ENCODE measurements around the gene GLMP. TPM values are rescaled to one million over a fixed set of nuclear protein-coding genes. Genes with fewer than 3 reads are reported as not detected.

The GLMP gene
- total and polyA plus RNA-seq, 2 of the 13 experiments (the other 11 are each of a cell fraction or from before 2014, with no cell fraction given), result 44.6 to 75.8 TPM

DNA sequence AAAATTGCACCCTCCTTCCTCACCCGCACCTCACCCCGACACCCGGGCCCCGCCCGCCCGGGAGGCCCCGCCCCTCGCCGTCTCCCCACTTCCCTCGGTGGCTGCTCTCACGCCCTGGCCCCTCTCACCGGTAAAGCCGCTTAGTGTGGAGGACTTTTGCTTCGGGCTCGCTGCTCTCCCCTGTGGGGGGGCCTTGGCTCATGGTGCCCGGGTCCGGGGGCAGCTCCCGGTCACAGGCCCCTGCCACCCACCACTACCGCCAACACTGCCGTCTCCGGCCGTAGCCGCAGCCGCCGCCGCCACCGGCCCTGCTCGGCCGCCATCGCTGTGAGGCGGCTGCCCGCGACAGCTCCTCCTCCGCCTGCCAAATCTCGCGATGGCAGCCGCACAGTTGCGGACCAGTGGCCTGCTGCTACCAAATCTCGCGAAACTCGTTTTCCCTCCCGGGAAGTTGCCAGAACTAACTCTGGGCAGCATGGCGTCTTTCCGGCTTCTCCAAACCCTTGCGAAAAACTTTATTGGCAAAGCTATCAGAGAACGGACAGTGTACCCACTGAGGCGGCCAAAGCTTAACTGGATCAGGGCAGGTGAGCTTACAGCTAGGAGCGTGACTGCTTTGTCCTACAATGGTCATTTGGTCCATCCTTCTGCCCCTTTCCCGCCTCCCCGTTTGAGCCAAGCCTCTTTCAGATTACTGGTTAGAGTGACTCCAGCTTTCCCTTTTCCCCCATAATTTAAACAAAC, 12.8 kb downstream of the GLMP start, which contains the start of gene SMG5 (continued):
- no peak for TF ChIP-seq ZNF510 (CRISPR knock-in tag; IDR thresholded peaks at IDR 0.05; ENCODE audit: low read depth)
- TF ChIP-seq, protein P1, sequence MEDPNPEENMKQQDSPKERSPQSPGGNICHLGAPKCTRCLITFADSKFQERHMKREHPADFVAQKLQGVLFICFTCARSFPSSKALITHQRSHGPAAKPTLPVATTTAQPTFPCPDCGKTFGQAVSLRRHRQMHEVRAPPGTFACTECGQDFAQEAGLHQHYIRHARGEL (CRISPR knock-in tag; IDR thresholded peaks at IDR 0.05), result no peak
- no peak for TF ChIP-seq CHD4 (IDR thresholded peaks at IDR 0.05; ENCODE audit: borderline replicate concordance, low read length)
- TF ChIP-seq, protein P2, sequence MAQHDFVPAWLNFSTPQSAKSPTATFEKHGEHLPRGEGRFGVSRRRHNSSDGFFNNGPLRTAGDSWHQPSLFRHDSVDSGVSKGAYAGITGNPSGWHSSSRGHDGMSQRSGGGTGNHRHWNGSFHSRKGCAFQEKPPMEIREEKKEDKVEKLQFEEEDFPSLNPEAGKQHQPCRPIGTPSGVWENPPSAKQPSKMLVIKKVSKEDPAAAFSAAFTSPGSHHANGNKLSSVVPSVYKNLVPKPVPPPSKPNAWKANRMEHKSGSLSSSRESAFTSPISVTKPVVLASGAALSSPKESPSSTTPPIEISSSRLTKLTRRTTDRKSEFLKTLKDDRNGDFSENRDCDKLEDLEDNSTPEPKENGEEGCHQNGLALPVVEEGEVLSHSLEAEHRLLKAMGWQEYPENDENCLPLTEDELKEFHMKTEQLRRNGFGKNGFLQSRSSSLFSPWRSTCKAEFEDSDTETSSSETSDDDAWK (CRISPR knock-in tag; IDR thresholded peaks at IDR 0.05), result no peak
- TF ChIP-seq, protein P3, sequence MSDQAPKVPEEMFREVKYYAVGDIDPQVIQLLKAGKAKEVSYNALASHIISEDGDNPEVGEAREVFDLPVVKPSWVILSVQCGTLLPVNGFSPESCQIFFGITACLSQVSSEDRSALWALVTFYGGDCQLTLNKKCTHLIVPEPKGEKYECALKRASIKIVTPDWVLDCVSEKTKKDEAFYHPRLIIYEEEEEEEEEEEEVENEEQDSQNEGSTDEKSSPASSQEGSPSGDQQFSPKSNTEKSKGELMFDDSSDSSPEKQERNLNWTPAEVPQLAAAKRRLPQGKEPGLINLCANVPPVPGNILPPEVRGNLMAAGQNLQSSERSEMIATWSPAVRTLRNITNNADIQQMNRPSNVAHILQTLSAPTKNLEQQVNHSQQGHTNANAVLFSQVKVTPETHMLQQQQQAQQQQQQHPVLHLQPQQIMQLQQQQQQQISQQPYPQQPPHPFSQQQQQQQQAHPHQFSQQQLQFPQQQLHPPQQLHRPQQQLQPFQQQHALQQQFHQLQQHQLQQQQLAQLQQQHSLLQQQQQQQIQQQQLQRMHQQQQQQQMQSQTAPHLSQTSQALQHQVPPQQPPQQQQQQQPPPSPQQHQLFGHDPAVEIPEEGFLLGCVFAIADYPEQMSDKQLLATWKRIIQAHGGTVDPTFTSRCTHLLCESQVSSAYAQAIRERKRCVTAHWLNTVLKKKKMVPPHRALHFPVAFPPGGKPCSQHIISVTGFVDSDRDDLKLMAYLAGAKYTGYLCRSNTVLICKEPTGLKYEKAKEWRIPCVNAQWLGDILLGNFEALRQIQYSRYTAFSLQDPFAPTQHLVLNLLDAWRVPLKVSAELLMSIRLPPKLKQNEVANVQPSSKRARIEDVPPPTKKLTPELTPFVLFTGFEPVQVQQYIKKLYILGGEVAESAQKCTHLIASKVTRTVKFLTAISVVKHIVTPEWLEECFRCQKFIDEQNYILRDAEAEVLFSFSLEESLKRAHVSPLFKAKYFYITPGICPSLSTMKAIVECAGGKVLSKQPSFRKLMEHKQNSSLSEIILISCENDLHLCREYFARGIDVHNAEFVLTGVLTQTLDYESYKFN (CRISPR knock-in tag; conservative IDR thresholded peaks at IDR 0.05), result peak; percentile 66
- TF ChIP-seq, protein P4, sequence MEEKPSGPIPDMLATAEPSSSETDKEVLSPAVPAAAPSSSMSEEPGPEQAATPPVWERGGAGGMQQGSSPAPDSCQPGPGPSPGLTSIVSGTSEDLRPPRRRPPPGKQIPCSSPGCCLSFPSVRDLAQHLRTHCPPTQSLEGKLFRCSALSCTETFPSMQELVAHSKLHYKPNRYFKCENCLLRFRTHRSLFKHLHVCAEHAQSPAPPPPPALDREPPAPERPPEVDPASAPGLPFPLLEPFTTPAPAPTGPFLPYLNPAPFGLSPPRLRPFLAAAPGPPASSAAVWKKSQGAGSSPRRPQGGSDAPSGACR (CRISPR knock-in tag; IDR thresholded peaks at IDR 0.05), result peak; percentile 87
- no peak for TF ChIP-seq MTF1 (CRISPR knock-in tag; IDR thresholded peaks at IDR 0.05)
- peak; percentile 98 for TF ChIP-seq YY1 (IDR thresholded peaks at IDR 0.05; ENCODE audit: insufficient read depth, insufficient replicate concordance, low read depth, low read length)
- TF ChIP-seq ZNF33B (CRISPR knock-in tag; IDR thresholded peaks at IDR 0.05), result peak; percentile 53; the same call in 1 of the 2 replicates
- peak; percentile 57; the same call in 1 of the 2 replicates for TF ChIP-seq ZNF430 (CRISPR knock-in tag; IDR thresholded peaks at IDR 0.05)
- TF ChIP-seq ZNF468 (CRISPR knock-in tag; IDR thresholded peaks at IDR 0.05), result no peak
- no peak for TF ChIP-seq HOXA7 (CRISPR knock-in tag; IDR thresholded peaks at IDR 0.05)
- no peak for TF ChIP-seq ZFP36 (IDR thresholded peaks at IDR 0.05; ENCODE audit: borderline replicate concordance, low read depth, low read length, partially characterized antibody)
- TF ChIP-seq SRF (IDR thresholded peaks at IDR 0.05; ENCODE audit: low read depth, low read length), result peak; percentile 52; the same call in 1 of the 2 replicates
- no peak; the same call in 1 of the 2 replicates for TF ChIP-seq SMAD3 (CRISPR knock-in tag; IDR thresholded peaks at IDR 0.05)
- no peak for TF ChIP-seq ZNF282 (IDR thresholded peaks at IDR 0.05; ENCODE audit: partially characterized antibody)
- peak; percentile 43 for TF ChIP-seq TBL1XR1 (IDR thresholded peaks at IDR 0.05; ENCODE audit: borderline replicate concordance, low read length, partially characterized antibody)
- TF ChIP-seq, protein P5, sequence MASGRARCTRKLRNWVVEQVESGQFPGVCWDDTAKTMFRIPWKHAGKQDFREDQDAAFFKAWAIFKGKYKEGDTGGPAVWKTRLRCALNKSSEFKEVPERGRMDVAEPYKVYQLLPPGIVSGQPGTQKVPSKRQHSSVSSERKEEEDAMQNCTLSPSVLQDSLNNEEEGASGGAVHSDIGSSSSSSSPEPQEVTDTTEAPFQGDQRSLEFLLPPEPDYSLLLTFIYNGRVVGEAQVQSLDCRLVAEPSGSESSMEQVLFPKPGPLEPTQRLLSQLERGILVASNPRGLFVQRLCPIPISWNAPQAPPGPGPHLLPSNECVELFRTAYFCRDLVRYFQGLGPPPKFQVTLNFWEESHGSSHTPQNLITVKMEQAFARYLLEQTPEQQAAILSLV (CRISPR knock-in tag; IDR thresholded peaks at IDR 0.05; ENCODE audit: borderline replicate concordance), result peak; percentile 83; the same call in 1 of the 2 replicates
- TF ChIP-seq ZBTB3 (CRISPR knock-in tag; IDR thresholded peaks at IDR 0.05; ENCODE audit: borderline replicate concordance, low read depth), result no peak
- TF ChIP-seq RBM39 (IDR thresholded peaks at IDR 0.05; ENCODE audit: low read depth, low read length, poor library complexity, severe bottlenecking), result peak; percentile 89
- no peak for TF ChIP-seq ZNF746 (CRISPR knock-in tag; IDR thresholded peaks at IDR 0.05)
- no peak for TF ChIP-seq ZNF329 (CRISPR knock-in tag; IDR thresholded peaks at IDR 0.05; ENCODE audit: low read depth)
- TF ChIP-seq RFX3 (CRISPR knock-in tag; IDR thresholded peaks at IDR 0.05), result no peak
